GM19238 (cell line): Measurements from ENCODE around the gene ARHGAP26.

ENCODE experiments used
- DNase-seq: peaks from one replicate; pipeline ENCODE4 v3.0.0; 2011; ENCODE audit warnings: low spot score; ENCODE audit not compliant: insufficient read length

Gene ARHGAP26

GRCh38 chr5:142828797-142829535 is 58.8 kb downstream of the ARHGAP26 start:
- no peak for DNase-seq

- DNase-seq: no peak
These were observed 59.6 kb downstream of the ARHGAP26 start for GRCh38 chr5:142829801-142830220.

GRCh38 chr5:142830241-142831008 is 60.2 kb downstream of the ARHGAP26 start:
- DNase-seq: no peak

DNA sequence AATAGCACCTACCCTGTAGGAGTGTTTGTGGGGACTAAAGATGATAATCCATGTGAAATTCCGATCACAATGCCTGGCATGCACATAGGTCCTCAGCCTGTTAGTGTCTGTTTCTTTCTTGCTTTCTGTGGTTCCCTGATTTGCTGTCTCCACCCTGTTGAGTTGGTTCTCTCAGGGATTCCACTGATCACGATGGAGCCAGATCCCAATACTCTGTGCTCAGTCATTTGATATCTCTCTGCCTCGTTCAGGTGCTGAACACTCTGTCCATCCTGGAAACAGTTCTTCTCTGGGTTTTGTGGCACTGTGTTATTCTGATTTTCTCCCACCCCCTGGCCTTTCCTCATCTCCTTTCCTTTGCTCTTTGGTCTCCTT is 60.8 kb downstream of the ARHGAP26 start:
- no peak for DNase-seq

DNA sequence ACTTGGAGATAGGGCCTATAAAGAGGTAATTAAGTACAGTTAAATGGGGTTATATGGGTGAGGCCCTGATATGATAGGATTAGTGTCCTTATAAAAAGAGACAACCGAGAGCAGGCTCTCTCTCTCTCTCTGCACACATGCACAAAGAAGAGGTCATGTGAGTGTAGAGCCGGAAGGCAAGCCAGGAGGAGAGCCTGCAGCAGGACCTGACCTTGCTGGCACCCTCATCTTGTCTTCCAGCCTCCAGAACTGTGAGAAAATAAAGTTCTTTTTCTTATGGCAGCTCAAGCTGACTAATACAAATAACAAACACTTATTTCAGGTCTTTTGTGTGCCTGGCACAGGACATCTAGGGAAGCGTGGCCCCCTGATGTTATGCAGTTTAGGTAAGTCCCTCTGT is 62.1 kb downstream of the ARHGAP26 start:
- DNase-seq: no peak

DNA sequence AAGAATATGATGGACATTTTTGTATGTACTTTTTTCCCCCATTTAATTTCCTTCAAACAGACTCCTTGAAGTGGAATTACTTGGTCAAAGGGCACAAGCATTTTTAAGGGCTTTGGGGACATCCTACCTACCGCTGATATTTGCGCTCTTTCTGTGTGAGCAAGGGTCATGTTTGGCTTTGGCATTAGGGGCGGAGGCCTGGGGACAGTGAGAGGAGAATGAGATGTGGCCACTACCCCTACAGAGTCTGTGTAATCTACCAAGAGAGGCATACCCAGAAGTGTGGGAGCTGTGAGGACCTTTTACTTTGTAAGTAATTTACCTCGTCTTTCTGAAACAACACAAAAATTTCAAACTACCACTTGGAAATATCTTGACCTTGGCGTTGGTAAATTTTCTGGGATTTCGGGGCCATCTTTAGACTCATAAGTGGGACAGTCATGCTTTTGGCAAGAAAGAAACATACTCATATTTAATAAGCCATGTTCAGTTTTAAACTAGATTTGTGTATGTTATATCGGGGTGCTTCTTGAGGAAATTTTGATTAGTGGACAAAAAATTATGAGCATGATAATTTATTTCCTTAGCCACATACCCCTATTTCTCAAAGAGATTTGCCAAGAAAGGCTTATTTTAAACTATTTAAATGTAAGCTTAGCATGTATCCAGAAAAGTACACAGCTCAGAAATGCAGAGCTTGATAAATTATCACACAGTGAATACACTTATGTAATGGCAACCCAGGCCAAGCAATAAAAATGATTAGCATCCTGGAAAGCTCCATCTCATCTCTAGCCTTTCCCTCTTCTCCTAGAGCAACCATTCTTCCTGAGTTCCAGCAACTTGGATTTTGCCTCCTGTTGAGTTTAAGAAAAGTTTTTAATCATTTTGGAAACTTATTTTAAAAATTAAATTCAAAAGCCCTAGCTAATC is 63.6 kb downstream of the ARHGAP26 start:
- no peak for DNase-seq

DNA sequence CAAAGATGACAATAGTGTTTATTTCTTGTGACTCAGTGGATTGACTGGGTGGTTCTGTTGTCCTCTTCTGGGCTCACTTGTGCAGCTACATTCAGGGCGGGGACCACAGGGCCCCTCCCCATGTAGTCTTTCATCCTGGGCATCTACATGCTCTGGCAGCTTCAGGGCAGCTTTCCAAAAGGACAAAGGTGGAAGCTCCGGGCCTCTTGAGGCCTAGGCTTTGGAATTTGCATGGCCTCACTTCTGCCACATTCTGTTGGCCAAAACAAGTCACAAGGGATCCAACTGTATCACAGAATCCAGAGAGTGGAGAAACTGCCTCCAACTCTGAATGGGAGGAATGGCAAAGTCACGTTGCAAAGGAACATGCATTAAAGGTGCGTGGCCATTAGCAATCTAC is 64.3 kb downstream of the ARHGAP26 start:
- DNase-seq: no peak

GRCh38 chr5:142835540-142835939 is 65.4 kb downstream of the ARHGAP26 start:
- no peak for DNase-seq

DNA sequence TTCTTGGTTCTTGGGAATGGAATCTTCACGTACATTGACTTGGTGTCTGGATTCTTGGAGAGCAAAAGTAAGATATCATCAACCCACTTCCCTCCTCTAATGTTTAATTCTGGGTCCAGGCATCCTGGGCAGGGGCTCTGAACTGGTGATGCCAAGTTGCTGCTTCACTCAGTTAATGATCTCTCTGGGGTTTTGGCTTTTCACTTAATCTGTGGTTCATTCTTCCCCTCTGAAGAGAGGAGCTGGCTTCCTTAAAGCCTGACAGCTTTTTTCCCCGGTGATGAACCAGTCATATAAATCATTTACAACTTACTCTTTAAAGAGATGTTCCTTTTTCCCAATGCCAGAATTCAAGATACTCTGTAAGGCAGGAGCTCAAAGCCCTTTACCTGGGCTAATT is 65.9 kb downstream of the ARHGAP26 start:
- no peak for DNase-seq

- DNase-seq: no peak
These were observed 67.0 kb downstream of the ARHGAP26 start for GRCh38 chr5:142837081-142837725.

DNA sequence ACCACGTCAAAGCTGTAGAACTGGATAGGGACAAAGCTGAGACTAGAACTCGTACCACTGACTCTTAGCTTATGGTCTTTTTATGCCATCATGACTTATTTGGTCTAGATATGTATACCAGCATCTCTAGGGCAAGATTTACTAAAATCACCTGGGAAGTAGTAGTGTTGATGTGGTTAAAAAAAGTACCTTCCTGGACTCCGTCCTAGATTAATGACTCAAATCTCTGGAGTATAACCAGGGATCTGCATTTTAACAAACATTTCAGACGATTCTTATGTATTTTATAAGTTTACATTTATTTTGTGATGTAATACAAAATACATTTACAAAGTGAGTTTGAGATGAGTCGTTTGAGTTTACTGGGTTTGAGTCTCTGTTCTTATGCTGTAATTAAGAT is 68.7 kb downstream of the ARHGAP26 start:
- DNase-seq: no peak

DNA sequence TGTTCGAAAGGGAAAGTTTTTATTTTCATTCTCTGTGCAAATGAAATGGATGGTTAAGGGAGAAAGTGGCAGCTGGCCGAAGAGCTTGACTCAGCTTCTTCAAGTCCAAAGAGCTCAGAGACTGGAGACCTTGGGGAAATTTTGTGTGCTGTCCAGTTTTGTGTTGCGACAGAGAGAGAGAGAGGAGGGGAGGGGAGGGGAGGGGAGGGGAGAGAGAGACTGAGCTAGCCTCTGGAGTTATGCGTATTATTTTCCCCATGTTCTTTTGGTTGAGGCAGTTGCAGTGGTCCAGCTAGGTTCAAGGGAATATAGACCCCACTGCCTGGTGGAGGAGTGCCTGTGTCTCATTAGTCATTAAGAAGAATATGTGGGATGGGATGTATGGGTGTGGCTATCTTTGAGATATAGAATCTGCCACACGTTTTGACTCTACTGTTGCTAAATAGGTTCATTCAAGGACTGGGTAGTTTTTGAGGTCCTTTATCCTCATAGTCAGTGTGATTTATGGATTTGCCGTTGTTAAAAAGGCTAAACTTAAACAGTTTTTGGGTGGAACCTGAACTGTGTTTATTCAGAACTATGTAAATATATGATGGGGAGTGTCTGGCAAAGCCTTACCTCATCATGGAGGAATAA is 69.7 kb downstream of the ARHGAP26 start:
- DNase-seq: no peak

GRCh38 chr5:142840575-142840974 is 70.4 kb downstream of the ARHGAP26 start:
- DNase-seq: no peak

GRCh38 chr5:142841511-142842265 is 71.5 kb downstream of the ARHGAP26 start:
- DNase-seq: no peak

DNA sequence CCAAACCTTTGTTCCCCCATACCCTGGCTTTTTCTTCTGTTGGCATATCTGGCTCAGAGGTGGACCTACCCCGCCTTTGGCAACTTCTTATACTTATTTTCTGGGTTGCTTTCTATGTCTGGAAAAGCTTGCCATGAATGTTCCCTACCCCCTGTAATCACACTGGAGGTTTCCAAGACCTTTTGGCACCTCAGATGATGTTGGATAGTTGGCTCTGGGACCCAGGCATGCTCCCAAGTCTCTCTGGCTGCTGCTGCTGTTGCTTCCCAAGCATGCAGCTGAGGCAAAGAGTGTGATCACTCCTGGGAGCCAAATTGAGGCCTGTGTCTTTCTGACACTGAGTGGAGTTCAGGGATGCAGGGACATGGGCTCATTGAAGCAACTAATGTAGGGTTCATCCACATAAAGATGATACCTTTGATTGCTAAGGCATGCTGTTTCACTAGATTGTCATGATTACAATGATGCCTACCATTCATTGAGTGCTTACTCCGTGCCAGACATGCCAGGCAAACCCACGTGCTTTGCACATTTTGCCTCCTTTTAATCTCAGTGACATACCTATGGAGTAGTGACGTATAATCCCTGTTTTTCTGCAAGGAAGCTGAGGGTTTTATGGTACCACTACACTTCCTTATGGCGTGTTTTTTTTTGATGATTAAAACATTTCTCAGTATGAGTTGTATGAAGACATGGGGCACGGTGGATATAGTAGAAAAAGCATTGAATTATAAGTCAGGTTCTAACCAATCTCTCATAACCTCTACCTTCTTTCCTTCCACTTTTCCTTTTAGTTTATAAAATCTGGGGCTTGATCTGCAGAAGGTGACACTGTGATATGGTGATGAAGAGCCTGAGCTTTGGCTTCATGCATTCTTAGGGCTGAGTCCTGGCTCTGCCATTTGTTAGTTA is 73.1 kb downstream of the ARHGAP26 start:
- DNase-seq: no peak

- DNase-seq: no peak
These were observed 74.7 kb downstream of the ARHGAP26 start for GRCh38 chr5:142844866-142845265.

DNA sequence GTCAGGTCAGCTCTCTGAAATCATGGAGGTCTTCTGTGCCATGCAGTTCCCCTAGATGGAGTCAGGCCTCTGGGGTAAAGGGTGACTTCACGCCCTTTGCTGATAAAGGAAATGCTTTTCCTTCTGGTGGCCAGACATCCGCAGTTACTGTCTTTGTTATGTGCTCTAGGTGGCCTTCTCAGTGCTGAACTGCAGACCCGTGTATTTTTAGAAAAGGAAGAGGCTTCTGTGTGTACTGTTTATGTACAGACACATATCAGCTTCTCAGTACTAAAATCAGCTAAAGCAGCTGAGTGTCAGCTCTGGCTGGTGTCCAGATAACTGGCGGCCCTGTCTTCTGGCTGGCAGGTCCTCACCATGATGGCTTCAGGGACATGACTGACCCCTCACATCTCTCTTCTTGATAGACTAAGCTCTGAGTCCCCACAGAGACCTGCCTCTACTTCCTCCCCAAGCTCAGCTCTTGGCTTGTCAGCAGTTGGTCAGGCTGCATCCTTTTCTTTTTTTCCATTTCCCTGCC is 75.3 kb downstream of the ARHGAP26 start:
- DNase-seq: no peak

GRCh38 chr5:142845954-142846398 is 75.8 kb downstream of the ARHGAP26 start:
- no peak for DNase-seq

DNA sequence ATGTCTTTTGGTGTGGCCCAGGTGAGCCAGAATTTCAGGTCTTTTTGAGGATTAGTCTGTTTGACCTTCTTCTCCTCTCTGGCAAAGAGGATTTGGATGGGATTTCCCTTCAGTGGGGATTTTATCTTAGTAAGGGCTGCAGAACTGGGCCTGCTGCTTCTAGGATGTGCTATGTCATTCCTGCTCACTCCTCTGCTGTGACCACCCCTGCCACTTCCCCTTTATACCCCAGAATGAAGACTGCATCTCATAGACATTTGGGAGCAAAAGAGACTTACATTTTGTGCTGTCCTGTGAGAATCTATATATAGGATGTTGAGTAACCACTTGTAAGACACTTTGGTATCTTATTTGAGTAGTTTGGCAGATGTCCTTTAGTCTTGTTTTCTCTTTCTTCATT is 76.2 kb downstream of the ARHGAP26 start:
- DNase-seq: no peak
